ENCODE results near the gene IGF2R.

- no peak for TF ChIP-seq EZH2 (IDR thresholded peaks at IDR 0.05; ENCODE audit: insufficient read depth, poor library complexity, severe bottlenecking)
- TF ChIP-seq EZH2phosphoT487 (IDR thresholded peaks at IDR 0.05; ENCODE audit: insufficient read depth, low read depth), result no peak
Measured at GRCh38 chr6:160130729-160131484, 162.0 kb downstream of the IGF2R start.
